ENCODE data around the gene HMGXB4.

HMGXB4 gene

DNA sequence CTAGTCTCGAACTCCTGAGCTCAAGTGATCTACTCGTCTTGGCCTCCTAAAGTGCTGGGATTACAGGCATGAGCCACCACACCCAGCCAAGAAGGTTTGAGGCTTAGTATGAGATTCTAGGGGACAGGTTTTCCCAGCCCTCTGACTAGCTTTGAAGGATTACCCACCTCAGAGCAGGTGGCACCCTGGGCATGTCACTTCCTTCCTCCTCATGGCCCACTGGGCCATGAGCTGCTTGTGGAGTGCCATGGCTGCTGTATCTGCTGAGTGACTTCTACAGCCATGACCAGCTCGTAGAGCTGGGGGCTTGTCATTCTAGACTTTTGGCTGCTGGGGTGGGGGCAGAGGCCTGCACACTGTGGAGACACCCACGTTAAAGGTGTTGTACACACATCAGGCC lies 67.5 kb downstream of the HMGXB4 start:
- H3F3A ChIP-seq (ENCODE audit: insufficient read depth) = no peaks in the 10 kb centered on the region
- no peak overlapping the region for H3K4me2 ChIP-seq (ENCODE audit: low read depth, low read length, poor library complexity, severe bottlenecking)
- H3K9me3 ChIP-seq (ENCODE audit: insufficient read depth, low read length) = no peaks in the 10 kb centered on the region
- H3K27me3 ChIP-seq (ENCODE audit: low read length) = no peaks in the 10 kb centered on the region
- H3K9ac ChIP-seq (ENCODE audit: low read length) = no peak overlapping the region
- H3K27ac ChIP-seq (ENCODE audit: low read depth, low read length) = no peak overlapping the region
- H3K9me2 ChIP-seq (replicated peaks; ENCODE audit: insufficient read depth, low read length) = no peaks in the 10 kb centered on the region
- H3K79me2 ChIP-seq (ENCODE audit: insufficient read depth, low read length) = no peaks in the 10 kb centered on the region
- no peak overlapping the region for H3K4me3 ChIP-seq (ENCODE audit: insufficient read depth, low read length, poor library complexity, severe bottlenecking)
- no peaks in the 10 kb centered on the region for H3K36me3 ChIP-seq (ENCODE audit: low read length)
- TF ChIP-seq, protein P1, sequence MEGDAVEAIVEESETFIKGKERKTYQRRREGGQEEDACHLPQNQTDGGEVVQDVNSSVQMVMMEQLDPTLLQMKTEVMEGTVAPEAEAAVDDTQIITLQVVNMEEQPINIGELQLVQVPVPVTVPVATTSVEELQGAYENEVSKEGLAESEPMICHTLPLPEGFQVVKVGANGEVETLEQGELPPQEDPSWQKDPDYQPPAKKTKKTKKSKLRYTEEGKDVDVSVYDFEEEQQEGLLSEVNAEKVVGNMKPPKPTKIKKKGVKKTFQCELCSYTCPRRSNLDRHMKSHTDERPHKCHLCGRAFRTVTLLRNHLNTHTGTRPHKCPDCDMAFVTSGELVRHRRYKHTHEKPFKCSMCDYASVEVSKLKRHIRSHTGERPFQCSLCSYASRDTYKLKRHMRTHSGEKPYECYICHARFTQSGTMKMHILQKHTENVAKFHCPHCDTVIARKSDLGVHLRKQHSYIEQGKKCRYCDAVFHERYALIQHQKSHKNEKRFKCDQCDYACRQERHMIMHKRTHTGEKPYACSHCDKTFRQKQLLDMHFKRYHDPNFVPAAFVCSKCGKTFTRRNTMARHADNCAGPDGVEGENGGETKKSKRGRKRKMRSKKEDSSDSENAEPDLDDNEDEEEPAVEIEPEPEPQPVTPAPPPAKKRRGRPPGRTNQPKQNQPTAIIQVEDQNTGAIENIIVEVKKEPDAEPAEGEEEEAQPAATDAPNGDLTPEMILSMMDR (IDR thresholded peaks at IDR 0.05; ENCODE audit: insufficient read depth, low read length, poor library complexity, severe bottlenecking) = no peak
- no peak for TF ChIP-seq EZH2phosphoT487 (conservative IDR thresholded peaks at IDR 0.05; ENCODE audit: low read length)
- no peaks in the 10 kb centered on the region for H4K20me1 ChIP-seq (ENCODE audit: low read depth, low read length)
- H2AFZ ChIP-seq (ENCODE audit: low read depth, low read length, severe bottlenecking) = no peak overlapping the region

DNA sequence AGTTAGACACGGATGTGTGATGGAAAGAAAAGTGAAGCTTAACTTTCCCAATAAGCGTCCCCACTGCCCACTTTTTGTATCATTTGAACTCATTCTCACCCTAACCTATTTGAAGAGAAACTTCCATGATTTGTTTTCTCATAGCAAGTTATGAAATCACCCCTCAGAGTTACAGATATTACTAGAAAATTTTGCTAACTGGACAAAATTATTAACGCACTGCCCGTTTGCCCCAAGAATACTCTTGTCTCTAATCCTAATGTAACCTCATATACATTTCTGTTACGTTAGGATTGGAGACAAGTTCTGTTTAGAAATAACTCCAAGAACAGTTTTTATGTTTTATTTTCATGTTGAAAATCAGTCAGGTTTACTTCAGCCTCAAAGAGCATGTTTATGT lies 67.9 kb downstream of the HMGXB4 start:
- no peaks in the 10 kb centered on the region for H3K9me3 ChIP-seq (ENCODE audit: insufficient read depth, low read length)
- no peak overlapping the region for H3K9ac ChIP-seq (ENCODE audit: low read length)
- TF ChIP-seq, protein P1 (IDR thresholded peaks at IDR 0.05; ENCODE audit: insufficient read depth, low read length, poor library complexity, severe bottlenecking) = no peak
- TF ChIP-seq EZH2phosphoT487 (conservative IDR thresholded peaks at IDR 0.05; ENCODE audit: low read length) = no peak
- no peaks in the 10 kb centered on the region for H3K79me2 ChIP-seq (ENCODE audit: insufficient read depth, low read length)
- H2AFZ ChIP-seq (ENCODE audit: low read depth, low read length, severe bottlenecking) = no peak overlapping the region
- no peaks in the 10 kb centered on the region for H3F3A ChIP-seq (ENCODE audit: insufficient read depth)
- no peak overlapping the region for H3K4me2 ChIP-seq (ENCODE audit: low read depth, low read length, poor library complexity, severe bottlenecking)
- no peak overlapping the region for H3K4me3 ChIP-seq (ENCODE audit: insufficient read depth, low read length, poor library complexity, severe bottlenecking)
- no peak overlapping the region for H3K27ac ChIP-seq (ENCODE audit: low read depth, low read length)
- no peaks in the 10 kb centered on the region for H3K36me3 ChIP-seq (ENCODE audit: low read length)
- H3K9me2 ChIP-seq (replicated peaks; ENCODE audit: insufficient read depth, low read length) = no peaks in the 10 kb centered on the region
- H4K20me1 ChIP-seq (ENCODE audit: low read depth, low read length) = no peaks in the 10 kb centered on the region
- H3K27me3 ChIP-seq (ENCODE audit: low read length) = no peaks in the 10 kb centered on the region

DNA sequence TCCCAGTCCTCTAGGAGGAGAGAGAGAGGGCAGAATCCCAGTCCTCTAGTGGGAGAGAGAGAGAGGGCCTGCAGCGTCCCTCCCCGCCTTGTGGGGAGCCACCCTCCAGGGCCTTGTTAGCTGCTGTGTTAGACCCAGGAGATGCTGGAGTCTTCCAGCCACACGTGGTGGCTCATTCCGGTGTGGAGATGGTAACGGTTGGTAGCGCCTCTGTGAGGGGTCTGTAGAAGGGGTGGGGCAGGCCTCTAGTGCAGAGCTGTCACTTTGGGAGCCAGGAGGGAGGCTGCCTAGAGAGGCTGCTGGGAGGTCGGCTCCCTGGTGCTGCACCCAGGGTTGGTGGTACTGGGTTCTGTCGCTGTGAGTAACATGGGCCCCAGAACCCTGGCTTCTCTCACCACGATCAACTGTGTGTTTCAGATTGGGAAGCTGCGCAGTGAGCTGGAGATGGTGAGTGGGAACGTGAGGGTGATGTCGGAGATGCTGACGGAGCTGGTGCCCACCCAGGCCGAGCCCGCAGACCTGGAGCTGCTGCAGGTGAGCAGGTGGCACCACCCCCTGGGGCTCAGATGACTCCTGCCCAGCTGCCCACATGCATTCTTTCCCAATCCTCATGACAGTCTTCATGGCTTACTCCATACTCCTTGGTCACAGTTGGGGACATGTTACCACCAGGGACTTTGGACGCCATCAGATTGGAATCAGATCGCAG lies 69.7 kb downstream of the HMGXB4 start:
- Histone ChIP-seq H3K9me3 (ENCODE audit: insufficient read depth, low read length) (no peaks in the 10 kb centered on the region), H2AFZ (ENCODE audit: low read depth, low read length, severe bottlenecking) (no peak overlapping the region), H3K4me2 (ENCODE audit: low read depth, low read length, poor library complexity, severe bottlenecking) (no peak overlapping the region), H3K36me3 (ENCODE audit: low read length) (no peaks in the 10 kb centered on the region), H3K9ac (ENCODE audit: low read length) (no peak overlapping the region), H3K4me3 (ENCODE audit: insufficient read depth, low read length, poor library complexity, severe bottlenecking) (no peak overlapping the region), H4K20me1 (ENCODE audit: low read depth, low read length) (no peaks in the 10 kb centered on the region), H3K27ac (ENCODE audit: low read depth, low read length) (no peak overlapping the region), H3F3A (ENCODE audit: insufficient read depth) (no peaks in the 10 kb centered on the region), H3K27me3 (ENCODE audit: low read length) (no peaks in the 10 kb centered on the region), H3K9me2 (replicated peaks; ENCODE audit: insufficient read depth, low read length) (no peaks in the 10 kb centered on the region), H3K79me2 (ENCODE audit: insufficient read depth, low read length) (no peaks in the 10 kb centered on the region)
- no peak for TF ChIP-seq EZH2phosphoT487 (conservative IDR thresholded peaks at IDR 0.05; ENCODE audit: low read length)
- TF ChIP-seq, protein P1 (IDR thresholded peaks at IDR 0.05; ENCODE audit: insufficient read depth, low read length, poor library complexity, severe bottlenecking) = no peak
